GM12878 (cell line): ENCODE data around the gene C12orf43. TPM values are rescaled to one million over a fixed set of nuclear protein-coding genes. Genes with fewer than 3 reads are reported as not detected.

Experiments used
- ATAC-seq: fragments of 200-7000 bp; cut with Tn5 transposase; 3 replicates; pipeline ENCODE4 v1.9.1; 2020; ENCODE audit warnings: mild to moderate bottlenecking, moderate library complexity
- BruUV-seq: library from RNA; stranded (reverse); fragments of 400-500 nt; replicated peaks from 2 replicates; lab custom pipeline; 2021; lab: Mats Ljungman, UMichigan
- CTCF ChIA-PET: fragments of 300-600 bp; sonication (Branson Sonifier 250); formaldehyde crosslinking; extraction: SDS; loops from one replicate; lab custom pipeline; 2021; ENCODE audit warnings: inconsistent platforms; lab: Yijun Ruan, JAX
- POLR2A ChIA-PET: fragments of 350-600 bp; formaldehyde crosslinking; extraction: SDS; loops from one replicate; lab custom pipeline; 2021; ENCODE audit warnings: inconsistent platforms; lab: Charles Lee
- RAD21 ChIA-PET: fragments of 300-600 bp; sonication (Branson Sonifier 250); formaldehyde crosslinking; loops from one replicate; lab custom pipeline; 2023; ENCODE audit warnings: antibody characterized with exemption; ENCODE audit not compliant: unreplicated experiment; lab: Charles Lee
- SMC1A ChIA-PET: fragments of 300-600 bp; sonication (Branson Sonifier 250); formaldehyde crosslinking; loops from one replicate; lab custom pipeline; 2023; ENCODE audit not compliant: unreplicated experiment, uncharacterized antibody; lab: Charles Lee
- DNase-seq: peaks from one replicate; pipeline ENCODE4 v3.0.0-alpha.2; 2011; ENCODE audit warnings: low read depth, low spot score
- FAIRE-seq: peaks from 3 replicates; lab custom pipeline; 2011; peaks lifted over from hg19 to GRCh38; lab: Jason Lieb, UNC
- H2AFZ ChIP-seq: 2 replicates; pipeline ENCODE4 v1.6.0; 2011; ENCODE audit warnings: low read depth, low read length, control low read depth; ENCODE audit not compliant: control insufficient read depth
- H3K27ac ChIP-seq: 2 replicates; pipeline ENCODE4 v1.5.1; 2011; ENCODE audit warnings: control low read depth; ENCODE audit not compliant: control insufficient read depth, insufficient read depth
- H3K27me3 ChIP-seq, 2 experiments: replicated peaks in 1 of 2; 2 replicates each; pipeline versions ENCODE4 v1.6.0 to v1.6.1; 2011; ENCODE audit warnings: low read length in 1 of 2; ENCODE audit not compliant: control insufficient read depth in 2 of 2, insufficient read depth in 2 of 2
- H3K36me3 ChIP-seq, 2 experiments: 2 replicates each; pipeline ENCODE4 v1.5.1; 2011; ENCODE audit warnings: low read length in 1 of 2; ENCODE audit not compliant: control insufficient read depth in 2 of 2, insufficient read depth in 2 of 2
- H3K4me1 ChIP-seq: 2 replicates; pipeline ENCODE4 v1.6.1; 2011; ENCODE audit warnings: mild to moderate bottlenecking, low read length, moderate library complexity, mixed read lengths; ENCODE audit not compliant: control insufficient read depth, insufficient read depth
- H3K4me2 ChIP-seq: 2 replicates; pipeline ENCODE4 v1.6.0; 2011; ENCODE audit warnings: control low read depth; ENCODE audit not compliant: control insufficient read depth, insufficient read depth
- H3K4me3 ChIP-seq: fragments of 200-600 bp; sonication (generic); 2 replicates; pipeline ENCODE4 v1.5.1; 2016
- H3K79me2 ChIP-seq: 2 replicates; pipeline ENCODE4 v1.6.0; 2011; ENCODE audit warnings: low read length; ENCODE audit not compliant: control insufficient read depth, insufficient read depth
- H3K9ac ChIP-seq: 2 replicates; pipeline ENCODE4 v1.8.0; 2011; ENCODE audit warnings: low read length, control low read depth, mixed read lengths; ENCODE audit not compliant: control insufficient read depth, insufficient read depth
- H3K9me3 ChIP-seq: replicated peaks from 3 replicates; pipeline ENCODE4 v1.5.1; 2011; ENCODE audit warnings: mild to moderate bottlenecking, low read length; ENCODE audit not compliant: control insufficient read depth, insufficient read depth
- H4K20me1 ChIP-seq: 2 replicates; pipeline ENCODE4 v1.6.0; 2011; ENCODE audit not compliant: control insufficient read depth, insufficient read depth
- BHLHE40 ChIP-seq, 2 experiments: fragments of 450-650 bp in 1 of 2; IDR thresholded peaks; 2 replicates each; pipeline ENCODE4 v1.6.1; 2011 to 2017; ENCODE audit warnings: low read depth in 2 of 2, borderline replicate concordance in 1 of 2, improper control_type of control experiment in 1 of 2, low read length in 1 of 2, mild to moderate bottlenecking in 1 of 2
- CBX3 ChIP-seq: fragments of 200-600 bp; sonication (generic); IDR thresholded peaks from 2 replicates; pipeline ENCODE4 v1.6.1; 2016; ENCODE audit warnings: low read depth, borderline replicate concordance
- CTCF ChIP-seq, 3 experiments: IDR thresholded peaks in 2 of 3; conservative IDR thresholded peaks in 1 of 3; 2 replicates each; pipeline ENCODE4 v1.5.1; 2011; ENCODE audit warnings: low read depth in 3 of 3, low read length in 3 of 3, mild to moderate bottlenecking in 3 of 3, control low read depth in 2 of 3, moderate library complexity in 2 of 3, inconsistent platforms in 1 of 3, mixed read lengths in 1 of 3; ENCODE audit not compliant: control insufficient read depth in 2 of 3, insufficient read depth in 1 of 3; ENCODE audit errors: extremely low read depth in 1 of 3
- KLF5 ChIP-seq: fragments of 450-650 bp; IDR thresholded peaks from 2 replicates; pipeline ENCODE4 v1.6.1; 2014; ENCODE audit warnings: mild to moderate bottlenecking; ENCODE audit not compliant: partially characterized antibody
- RUNX3 ChIP-seq: IDR thresholded peaks from 2 replicates; pipeline ENCODE4 v1.6.1; 2012; ENCODE audit warnings: low read length, inconsistent platforms
- SMARCA5 ChIP-seq: fragments of 450-650 bp; IDR thresholded peaks from 2 replicates; pipeline ENCODE4 v1.6.1; 2017; ENCODE audit warnings: mild to moderate bottlenecking
- STAT1 ChIP-seq: fragments of 450-650 bp; conservative IDR thresholded peaks from 2 replicates; pipeline ENCODE4 v1.6.1; 2014; ENCODE audit warnings: antibody characterized with exemption, mild to moderate bottlenecking
- ZNF622 ChIP-seq: fragments of 450-650 bp; IDR thresholded peaks from 2 replicates; pipeline ENCODE4 v1.6.1; 2017; ENCODE audit warnings: mild to moderate bottlenecking, inconsistent platforms
- WGBS: methylation state at CpG from one replicate; pipeline ENCODE4 v1.1.6; 2016; ENCODE audit warnings: low lambda C conversion rate; ENCODE audit not compliant: insufficient replicate concordance, insufficient coverage; ENCODE audit errors: missing lambda C conversion rate; 5-methylcytosine and 5-hydroxymethylcytosine counted together
- in situ Hi-C: fragments of 300-500 bp; cut with MboI; formaldehyde crosslinking; loops from 9 replicates; pipeline ENCODE4 v1.14.3; 2018; ENCODE audit warnings: mixed read lengths
- intact Hi-C: fragments of 100-400 bp; cut with micrococcal nuclease; formaldehyde crosslinking; loops from one replicate; pipeline ENCODE4 v1.14.2; 2022; ENCODE audit not compliant: unreplicated experiment
- polyA plus RNA-seq, 11 experiments: library from polyadenylated mRNA; depleted of rRNA in 4 of 11; unstranded in 6 of 11; stranded (reverse) in 5 of 11; fragments of >200 nt; fragmentation: Nextera tagmentation in 4 of 11; fragmentation: Illumina TruSeq in 1 of 11; extraction: Ambion mirVana in 4 of 11; extraction: Trizol in 1 of 11; gene quantifications; 1 replicate in 1 of 11; 2 replicates in 10 of 11; pipeline versions ENCODE4 v1.2.1 to v1.2.3, GENCODE V29; 2011 to 2016; ENCODE audit warnings: inconsistent platforms in 2 of 11, missing spikeins in 2 of 11, low read depth in 1 of 11
- total RNA-seq, 4 experiments: library from RNA; depleted of rRNA in 3 of 4; stranded (reverse); fragments of >200 nt in 3 of 4; fragmentation: Illumina TruSeq in 1 of 4; extraction: Trizol in 1 of 4; gene quantifications; 2 replicates each; pipeline versions ENCODE4 v1.2.1 to v1.2.3, GENCODE V29; 2013 to 2021

The C12orf43 gene
- total and polyA plus RNA-seq, 10 of the 15 experiments (the other 5 are each of a cell fraction or from before 2014, with no cell fraction given): 7.5 to 30.8 (median 21.3) TPM

GRCh38 chr12:120960657-120961056 lies 55.6 kb downstream of the C12orf43 start:
- ChIA-PET RAD21 (interaction anchor here (1.0 to 2.9 kb wide), 5 partner anchors 11 to 311 kb away, joined by 4 to 14 read pairs (median 8); no protein-coding TSS in a partner anchor), SMC1A (interaction anchor here (1.0 to 2.2 kb wide), 11 partner anchors 10 to 377 kb away, joined by 3 to 7 read pairs (median 4); no protein-coding TSS in a partner anchor), POLR2A (interaction anchor here (0.6 to 1.3 kb wide), 3 partner anchors 16 to 162 kb away, joined by 3 to 4 read pairs (median 3); no protein-coding TSS in a partner anchor), CTCF (interaction anchor here (1.3 to 5.2 kb wide), 4 partner anchors 11 to 377 kb away, joined by 3 to 52 read pairs (median 7); no protein-coding TSS in a partner anchor)
- no TSS peak for BruUV-seq
- no peak overlapping the region for H3K4me3 ChIP-seq
- H3K79me2 ChIP-seq: no peaks in the 10 kb centered on the region
- H3K9me3 ChIP-seq: no peaks in the 10 kb centered on the region
- no peaks in the 10 kb centered on the region for H3K27me3 ChIP-seq
- no peak overlapping the region; the same call in 1 of the 2 replicates for H3K9ac ChIP-seq
- H3K36me3 ChIP-seq: no peaks in the 10 kb centered on the region
- intact Hi-C loops: loop anchor here (5.0 kb wide), 1 partner anchor 58 kb away; the partner anchor contains the start of gene SPPL3
- peaks cover 10% of the 10 kb centered on the region for H3K4me1 ChIP-seq
- 0 out of 2 replicates have a peak, but pooled peaks have one; percentile 5 for TF ChIP-seq RUNX3
- TF ChIP-seq BHLHE40 (IDR thresholded peaks at IDR 0.05; ENCODE audit: borderline replicate concordance in 1 of 2, low read depth in 2 of 2, low read length in 1 of 2): no peak
- no peak overlapping the region for H3K27ac ChIP-seq
- 1% methylated on average over 6 of the region's 7 CpGs for WGBS
- DNase-seq (no peak), ATAC-seq (peak; percentile 76), FAIRE-seq (no peak)
- H2AFZ ChIP-seq: no peak overlapping the region; the same call in 1 of the 2 replicates
- peak overlapping the region; percentile 44 for H3K4me2 ChIP-seq
- in situ Hi-C loops: no loop called here
- no peaks in the 10 kb centered on the region for H4K20me1 ChIP-seq

DNA sequence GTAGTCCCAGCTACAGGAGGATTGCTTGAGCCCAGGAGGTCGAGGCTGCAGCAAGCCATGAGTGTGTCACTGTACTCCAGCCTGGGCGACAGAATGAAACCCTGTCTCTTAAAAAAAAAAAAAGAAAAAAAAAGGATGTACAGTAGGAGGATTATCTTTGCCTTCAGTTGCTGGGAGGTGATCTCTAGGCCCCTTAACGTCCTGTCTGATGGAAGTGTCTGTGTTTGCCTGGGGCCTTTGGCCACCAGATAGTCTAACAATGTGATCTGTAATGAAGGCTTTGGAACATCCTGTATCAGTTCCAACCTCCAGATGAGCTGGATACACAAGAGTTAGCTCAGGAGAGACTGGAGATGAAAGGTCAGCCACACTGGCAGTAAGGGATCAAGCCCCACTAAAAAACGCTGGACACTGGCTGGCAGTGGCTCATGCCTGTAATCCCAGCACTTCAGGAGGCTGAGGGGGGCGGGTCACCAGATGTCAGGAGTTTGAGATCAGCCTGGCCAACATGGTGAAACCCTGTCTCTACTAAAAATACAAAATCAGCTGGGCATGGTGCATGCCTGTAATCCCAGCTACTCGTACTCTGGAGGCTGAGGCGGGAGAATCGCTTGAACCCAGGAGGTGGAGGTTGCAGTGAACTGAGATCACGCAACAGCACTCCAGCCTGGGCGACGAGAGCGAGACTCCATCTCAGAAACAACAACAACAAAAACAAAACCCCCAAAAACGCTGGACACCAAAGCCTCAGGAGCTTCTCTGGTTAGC lies 57.0 kb downstream of the C12orf43 start:
- ChIA-PET CTCF (interaction anchor here (0.6 to 5.2 kb wide), 10 partner anchors 12 to 828 kb away, joined by 3 to 52 read pairs (median 4); no protein-coding TSS in a partner anchor), SMC1A (interaction anchor here (0.7 to 2.2 kb wide), 20 partner anchors 9 to 376 kb away, joined by 3 to 7 read pairs (median 3); partner anchors contain the start of gene CABP1), POLR2A (interaction anchor here (0.6 to 1.3 kb wide), 6 partner anchors 14 to 217 kb away, joined by 3 to 7 read pairs (median 3); no protein-coding TSS in a partner anchor), RAD21 (interaction anchor here (0.8 to 2.9 kb wide), 11 partner anchors 11 to 310 kb away, joined by 3 to 14 read pairs (median 4); no protein-coding TSS in a partner anchor)
- Histone ChIP-seq H2AFZ (peak overlapping the region; percentile 5), H3K27ac (no peak overlapping the region), H3K27me3 (no peaks in the 10 kb centered on the region), H3K4me1 (peaks cover 10% of the 10 kb centered on the region), H3K79me2 (no peaks in the 10 kb centered on the region), H3K4me3 (no peak overlapping the region), H3K36me3 (no peaks in the 10 kb centered on the region), H4K20me1 (no peaks in the 10 kb centered on the region), H3K9ac (no peak overlapping the region), H3K4me2 (no peak overlapping the region; the same call in 1 of the 2 replicates), H3K9me3 (no peaks in the 10 kb centered on the region)
- 64% methylated on average over 12 of the region's 13 CpGs for WGBS
- DNase-seq: no peak
- TF ChIP-seq SMARCA5 (0 out of 2 replicates have a peak, but pooled peaks have one; percentile 11), STAT1 (no peak), CBX3 (no peak), CTCF (IDR thresholded peaks at IDR 0.05 in 2 of 3, conservative IDR thresholded peaks at IDR 0.05 in 1 of 3; ENCODE audit: control insufficient read depth in 2 of 3, extremely low read depth in 1 of 3, insufficient read depth in 1 of 3, low read depth in 3 of 3, low read length in 3 of 3) (no peak), ZNF622 (no peak), KLF5 (peak; percentile 20)
- no peak for FAIRE-seq
- in situ Hi-C loops (no loop called here), intact Hi-C loops (no loop called here)
- ATAC-seq: no peak
- BruUV-seq: no TSS peak
